Stimulated activated naive B cell treated with anti-CD40 and anti-IgM and Interleukin-4, amounts not matched to agents 10 μg/mL and 1 μg/mL and 100 μg/mL, for 72 hours (primary cell): Measurements from ENCODE around the gene KCNQ1OT1.
A peak's percentile ranks its signal among the peaks of the same experiment; 100 is the strongest.

Experiments used
- ATAC-seq, 2 donors: fragments of 150-1000 bp; cut with Tn5 transposase; replicated peaks; 2 replicates each; pipeline ENCODE4 v1.10.0; 2021; ENCODE audit warnings: moderate library complexity in 1 of 2
- DNase-seq: peaks from one replicate; pipeline ENCODE4 v3.0.0; 2021
- H3K27ac Mint-ChIP-seq: one replicate; pipeline ENCODE4 v1.8.0; 2022; ENCODE audit warnings: mild to moderate bottlenecking, mixed read lengths
- H3K27me3 Mint-ChIP-seq, 2 donors: one replicate each; pipeline ENCODE4 v1.8.0; 2022; ENCODE audit warnings: mixed read lengths in 2 of 2
- H3K36me3 Mint-ChIP-seq, 2 donors: one replicate each; pipeline ENCODE4 v1.8.0; 2022; ENCODE audit warnings: mixed read lengths in 2 of 2, mild to moderate bottlenecking in 1 of 2
- H3K4me1 Mint-ChIP-seq, 2 donors: one replicate each; pipeline ENCODE4 v1.8.0; 2022; ENCODE audit warnings: mixed read lengths in 2 of 2, mild to moderate bottlenecking in 1 of 2
- H3K4me3 Mint-ChIP-seq, 2 donors: one replicate each; pipeline ENCODE4 v1.8.0; 2022; ENCODE audit warnings: mild to moderate bottlenecking in 2 of 2, mixed read lengths in 2 of 2, moderate library complexity in 1 of 2
- H3K9me3 Mint-ChIP-seq, 2 donors: one replicate each; pipeline ENCODE4 v1.8.0; 2022; ENCODE audit warnings: mixed read lengths in 2 of 2, mild to moderate bottlenecking in 1 of 2

Gene KCNQ1OT1

GRCh38 chr11:2741006-2741376 lies 41.2 kb upstream of the KCNQ1OT1 start:
- H3K27ac Mint-ChIP-seq = no peak overlapping the region
- no peak for DNase-seq
- no peaks in the 10 kb centered on the region for H3K27me3 Mint-ChIP-seq
- peak in 1 of 2 donors; percentile 31 for ATAC-seq
- H3K4me1 Mint-ChIP-seq = peaks cover 0 to 5% of the 10 kb centered on the region in 2 donors
- H3K36me3 Mint-ChIP-seq = peaks cover 0 to 2% of the 10 kb centered on the region in 2 donors
- H3K9me3 Mint-ChIP-seq = no peaks in the 10 kb centered on the region
- no peak overlapping the region for H3K4me3 Mint-ChIP-seq

GRCh38 chr11:2740275-2740940 lies 40.6 kb upstream of the KCNQ1OT1 start:
- Mint-ChIP-seq H3K9me3 (no peaks in the 10 kb centered on the region), H3K4me1 (peaks cover 0 to 5% of the 10 kb centered on the region in 2 donors), H3K4me3 (no peak overlapping the region), H3K27ac (no peak overlapping the region), H3K27me3 (no peaks in the 10 kb centered on the region), H3K36me3 (peaks cover 0 to 2% of the 10 kb centered on the region in 2 donors)
- ATAC-seq (no peak), DNase-seq (no peak)

GRCh38 chr11:2739531-2740274 lies 39.9 kb upstream of the KCNQ1OT1 start:
- Mint-ChIP-seq H3K9me3 (no peaks in the 10 kb centered on the region), H3K27me3 (no peaks in the 10 kb centered on the region), H3K4me1 (peaks cover 0 to 5% of the 10 kb centered on the region in 2 donors), H3K27ac (no peak overlapping the region), H3K36me3 (peaks cover 0 to 2% of the 10 kb centered on the region in 2 donors), H3K4me3 (no peak overlapping the region)
- ATAC-seq = no peak
- no peak for DNase-seq

GRCh38 chr11:2738551-2739431 lies 39.0 kb upstream of the KCNQ1OT1 start:
- DNase-seq (no peak), ATAC-seq (no peak)
- Mint-ChIP-seq H3K9me3 (no peaks in the 10 kb centered on the region), H3K27me3 (no peaks in the 10 kb centered on the region), H3K36me3 (peaks cover 0 to 2% of the 10 kb centered on the region in 2 donors), H3K4me1 (peaks cover 2 to 5% of the 10 kb centered on the region in 2 donors), H3K4me3 (no peak overlapping the region), H3K27ac (no peak overlapping the region)

- H3K9me3 Mint-ChIP-seq = no peaks in the 10 kb centered on the region
- H3K4me1 Mint-ChIP-seq = peaks cover 3 to 5% of the 10 kb centered on the region in 2 donors
- DNase-seq (no peak), ATAC-seq (no peak)
- H3K27me3 Mint-ChIP-seq = no peaks in the 10 kb centered on the region
- H3K36me3 Mint-ChIP-seq = peaks cover 0 to 2% of the 10 kb centered on the region in 2 donors
- no peak overlapping the region for H3K4me3 Mint-ChIP-seq
- no peak overlapping the region for H3K27ac Mint-ChIP-seq
These were observed 38.1 kb upstream of the KCNQ1OT1 start for GRCh38 chr11:2737866-2738265.

GRCh38 chr11:2737226-2737590 lies 37.4 kb upstream of the KCNQ1OT1 start:
- H3K36me3 Mint-ChIP-seq = peaks cover 0 to 2% of the 10 kb centered on the region in 2 donors
- no peak overlapping the region for H3K4me3 Mint-ChIP-seq
- ATAC-seq (no peak), DNase-seq (no peak)
- no peaks in the 10 kb centered on the region for H3K27me3 Mint-ChIP-seq
- H3K4me1 Mint-ChIP-seq = peaks cover 3 to 5% of the 10 kb centered on the region in 2 donors
- H3K27ac Mint-ChIP-seq = no peak overlapping the region
- H3K9me3 Mint-ChIP-seq = no peaks in the 10 kb centered on the region

- Mint-ChIP-seq H3K4me3 (no peak overlapping the region), H3K36me3 (peaks cover 0 to 2% of the 10 kb centered on the region in 2 donors), H3K4me1 (peaks cover 3 to 5% of the 10 kb centered on the region in 2 donors), H3K27ac (no peak overlapping the region), H3K27me3 (no peaks in the 10 kb centered on the region), H3K9me3 (no peaks in the 10 kb centered on the region)
- DNase-seq = no peak
- no peak for ATAC-seq
These were observed 36.9 kb upstream of the KCNQ1OT1 start for GRCh38 chr11:2736577-2737225.

GRCh38 chr11:2735053-2735589 lies 35.3 kb upstream of the KCNQ1OT1 start:
- Mint-ChIP-seq H3K4me3 (no peak overlapping the region), H3K9me3 (no peaks in the 10 kb centered on the region), H3K27ac (no peak overlapping the region), H3K4me1 (peaks cover 0 to 3% of the 10 kb centered on the region in 2 donors), H3K27me3 (no peaks in the 10 kb centered on the region), H3K36me3 (no peaks in the 10 kb centered on the region)
- ATAC-seq (no peak), DNase-seq (no peak)

- Mint-ChIP-seq H3K4me1 (peaks cover 0 to 3% of the 10 kb centered on the region in 2 donors), H3K27ac (no peak overlapping the region), H3K9me3 (no peaks in the 10 kb centered on the region), H3K4me3 (no peak overlapping the region), H3K36me3 (no peaks in the 10 kb centered on the region), H3K27me3 (no peaks in the 10 kb centered on the region)
- DNase-seq = no peak
- no peak for ATAC-seq
These were observed 34.6 kb upstream of the KCNQ1OT1 start for GRCh38 chr11:2734181-2735052.

- H3K9me3 Mint-ChIP-seq = no peaks in the 10 kb centered on the region
- H3K27ac Mint-ChIP-seq = no peak overlapping the region
- no peaks in the 10 kb centered on the region for H3K36me3 Mint-ChIP-seq
- no peak for DNase-seq
- H3K27me3 Mint-ChIP-seq = no peaks in the 10 kb centered on the region
- no peak for ATAC-seq
- H3K4me1 Mint-ChIP-seq = peaks cover 0 to 3% of the 10 kb centered on the region in 2 donors
- H3K4me3 Mint-ChIP-seq = no peak overlapping the region
These were observed 33.3 kb upstream of the KCNQ1OT1 start for GRCh38 chr11:2732940-2733628.

GRCh38 chr11:2732261-2732939 lies 32.6 kb upstream of the KCNQ1OT1 start:
- Mint-ChIP-seq H3K9me3 (no peaks in the 10 kb centered on the region), H3K4me1 (peaks cover 0 to 3% of the 10 kb centered on the region in 2 donors), H3K27me3 (no peaks in the 10 kb centered on the region), H3K36me3 (no peaks in the 10 kb centered on the region), H3K4me3 (no peak overlapping the region), H3K27ac (no peak overlapping the region)
- ATAC-seq (no peak), DNase-seq (no peak)
